Retina (tissue), 1 donor: ENCODE measurements around the gene DEFB129.
"Not testable (repeated sequence)": the region's sequence is repeated elsewhere in the genome, so short reads cannot be mapped to it uniquely, and the experiment has no call there.

Experiments used
- DNase-seq: peaks from one replicate; pipeline ENCODE4 v3.0.0-alpha.2; 2016

Gene DEFB129

GRCh38 chr20:226958-227357 lies at the start of gene DEFB129:
DEFB129 (plus strand) TSS chr20:227258; CDS start chr20:227289, 31 bp downstream.
- DNase-seq: no peak

- DNase-seq: no peak
Measured at GRCh38 chr20:184288-184687, 42.8 kb upstream of the DEFB129 start.

- no peak for DNase-seq
Measured at GRCh38 chr20:187733-188132, 39.3 kb upstream of the DEFB129 start.

- no peak for DNase-seq
Measured at GRCh38 chr20:189611-190010, 37.4 kb upstream of the DEFB129 start, which contains the start of gene DEFB128. DEFB128 (minus strand) TSS chr20:189711; CDS start chr20:189623, 88 bp downstream.

- no peak for DNase-seq
Measured at GRCh38 chr20:198225-198624, 28.8 kb upstream of the DEFB129 start.

- DNase-seq: no peak
Measured at GRCh38 chr20:199996-200395, 27.1 kb upstream of the DEFB129 start.

- DNase-seq: not testable (repeated sequence)
Measured at GRCh38 chr20:203630-204029, 23.4 kb upstream of the DEFB129 start.

GRCh38 chr20:208942-209566 lies 18.0 kb upstream of the DEFB129 start:
- DNase-seq: peak; percentile 25

- no peak for DNase-seq
Measured at GRCh38 chr20:210809-211502, 16.1 kb upstream of the DEFB129 start.

- DNase-seq: no peak
Measured at GRCh38 chr20:214383-214782, 12.7 kb upstream of the DEFB129 start.

- DNase-seq: no peak
Measured at GRCh38 chr20:215796-216195, 11.3 kb upstream of the DEFB129 start.

- DNase-seq: no peak
Measured at GRCh38 chr20:217266-217665, 9.8 kb upstream of the DEFB129 start.

- DNase-seq: peak; percentile 50
Measured at GRCh38 chr20:219290-220115, 7.6 kb upstream of the DEFB129 start.

- no peak for DNase-seq
Measured at GRCh38 chr20:221258-221830, 5.7 kb upstream of the DEFB129 start.

- DNase-seq: not testable (repeated sequence)
Measured at GRCh38 chr20:225879-226278, 1.2 kb upstream of the DEFB129 start.

- DNase-seq: no peak
Measured at GRCh38 chr20:227439-228105, 514 bp downstream of the DEFB129 start.

GRCh38 chr20:235891-236290 lies 8.8 kb downstream of the DEFB129 start:
- DNase-seq: no peak

GRCh38 chr20:237489-237888 lies 10.4 kb downstream of the DEFB129 start:
- no peak for DNase-seq

GRCh38 chr20:237929-238328 lies 10.9 kb downstream of the DEFB129 start:
- DNase-seq: no peak

GRCh38 chr20:242905-243304 lies 15.8 kb downstream of the DEFB129 start:
- no peak for DNase-seq

GRCh38 chr20:251354-251753 lies 24.3 kb downstream of the DEFB129 start:
- no peak for DNase-seq

- DNase-seq: no peak
Measured at GRCh38 chr20:252801-253200, 25.7 kb downstream of the DEFB129 start.

- DNase-seq: not testable (repeated sequence)
Measured at GRCh38 chr20:253447-253846, 26.4 kb downstream of the DEFB129 start.
